HG03439 (cell line): ENCODE data around the gene CCDC51.
"Not testable (repeated sequence)": the region's sequence is repeated elsewhere in the genome, so short reads cannot be mapped to it uniquely, and the experiment has no call there.

Experiments
- ATAC-seq: cut with Tn5 transposase; IDR thresholded peaks from one replicate; pipeline ENCODE4 v1.9.1; 2021; ENCODE audit warnings: mild to moderate bottlenecking, moderate library complexity; ENCODE audit not compliant: unreplicated experiment

CCDC51 gene, protein sequence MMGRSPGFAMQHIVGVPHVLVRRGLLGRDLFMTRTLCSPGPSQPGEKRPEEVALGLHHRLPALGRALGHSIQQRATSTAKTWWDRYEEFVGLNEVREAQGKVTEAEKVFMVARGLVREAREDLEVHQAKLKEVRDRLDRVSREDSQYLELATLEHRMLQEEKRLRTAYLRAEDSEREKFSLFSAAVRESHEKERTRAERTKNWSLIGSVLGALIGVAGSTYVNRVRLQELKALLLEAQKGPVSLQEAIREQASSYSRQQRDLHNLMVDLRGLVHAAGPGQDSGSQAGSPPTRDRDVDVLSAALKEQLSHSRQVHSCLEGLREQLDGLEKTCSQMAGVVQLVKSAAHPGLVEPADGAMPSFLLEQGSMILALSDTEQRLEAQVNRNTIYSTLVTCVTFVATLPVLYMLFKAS

GRCh38 chr3:48439820-48440589 lies at the start of gene CCDC51, which contains the start of gene TMA7:
TSS of gene CCDC51 (minus strand) at chr3:48440119. CDS start at chr3:48435128, 4,991 bp downstream.
TSS of gene TMA7 (plus strand) at chr3:48440257. CDS start at chr3:48440297, 40 bp downstream.
- peak; percentile 88 for ATAC-seq

DNA sequence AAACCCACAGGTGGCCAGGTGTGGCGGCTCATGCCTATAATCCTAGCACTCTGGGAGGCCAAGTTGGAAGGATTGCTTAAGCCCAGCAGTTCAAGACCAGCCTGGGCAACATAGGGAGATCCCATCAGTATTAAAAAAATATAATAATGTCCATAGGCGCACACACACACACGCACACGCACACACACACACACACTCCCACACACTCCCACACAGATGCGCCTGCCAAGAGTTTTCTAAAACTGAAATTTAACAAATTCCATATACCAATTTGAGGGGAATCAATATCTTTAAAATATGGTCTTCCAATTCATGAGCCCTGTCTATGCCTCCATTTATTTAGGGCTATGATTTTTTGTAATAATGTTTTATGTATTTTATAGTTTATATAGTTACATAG lies 47.0 kb upstream of the CCDC51 start:
- no peak for ATAC-seq

GRCh38 chr3:48482822-48483221 lies 42.9 kb upstream of the CCDC51 start:
- ATAC-seq = not testable (repeated sequence)

DNA sequence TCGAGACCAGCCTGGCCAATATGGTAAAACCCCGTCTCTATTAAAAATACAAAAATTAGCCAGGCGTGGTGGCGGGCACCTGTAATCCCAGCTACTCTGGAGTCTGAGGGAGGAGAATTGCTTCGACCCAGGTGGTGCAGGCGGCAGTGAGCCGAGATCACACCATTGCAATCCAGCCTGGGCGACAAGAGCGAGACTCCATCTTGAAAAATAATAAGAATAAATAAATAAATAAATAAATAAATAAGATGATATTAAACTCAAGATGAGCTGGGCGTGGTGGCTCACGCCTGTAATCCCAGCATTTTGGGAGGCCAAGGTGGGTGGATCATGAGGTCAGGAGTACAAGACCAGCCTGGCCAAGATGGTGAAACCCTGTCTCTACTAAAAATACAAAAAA lies 41.0 kb upstream of the CCDC51 start:
- ATAC-seq = not testable (repeated sequence)

DNA sequence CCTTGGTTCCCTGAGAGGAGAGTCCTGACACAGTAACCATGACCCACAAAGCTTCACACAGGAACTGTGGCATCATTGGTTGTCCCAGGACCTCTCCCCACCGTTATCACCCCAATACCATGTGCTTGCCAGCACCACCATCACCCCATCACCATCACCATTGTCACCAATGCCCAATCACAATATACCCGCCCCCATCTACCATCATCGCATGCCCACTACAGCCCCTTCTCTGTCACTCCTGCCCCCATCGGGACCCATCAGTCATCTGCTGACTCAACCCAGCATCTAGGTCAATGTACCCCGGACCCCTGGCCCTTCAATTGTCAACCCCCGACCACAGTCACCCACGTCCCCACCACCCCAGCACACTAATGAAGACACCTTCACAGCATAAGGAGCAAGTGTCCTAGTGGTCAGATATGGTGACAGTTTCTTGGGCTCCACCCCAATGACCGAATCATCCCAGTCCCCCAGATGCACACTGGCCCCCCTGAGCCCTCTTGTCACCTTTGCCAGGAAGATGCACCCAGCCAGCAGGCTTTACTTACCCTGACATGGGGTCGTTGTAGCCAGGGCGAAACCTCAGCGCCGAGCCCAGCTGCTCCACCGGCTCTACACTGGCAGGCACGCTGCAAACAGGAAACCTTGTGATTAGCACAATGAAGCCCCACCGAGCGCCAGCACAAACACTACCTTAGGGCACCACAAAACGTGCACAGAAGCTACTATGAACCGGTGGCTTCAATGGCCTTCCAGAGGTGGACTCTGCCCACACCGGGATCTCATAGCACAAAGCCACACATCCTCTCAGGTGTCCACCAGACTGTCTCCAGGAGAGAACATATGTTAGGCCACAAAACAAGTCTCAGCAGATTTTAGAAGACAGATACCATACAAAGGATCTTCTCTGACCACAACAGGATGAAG lies 39.0 kb upstream of the CCDC51 start:
- no peak for ATAC-seq

GRCh38 chr3:48477959-48478520 lies 38.1 kb upstream of the CCDC51 start:
- no peak for ATAC-seq

DNA sequence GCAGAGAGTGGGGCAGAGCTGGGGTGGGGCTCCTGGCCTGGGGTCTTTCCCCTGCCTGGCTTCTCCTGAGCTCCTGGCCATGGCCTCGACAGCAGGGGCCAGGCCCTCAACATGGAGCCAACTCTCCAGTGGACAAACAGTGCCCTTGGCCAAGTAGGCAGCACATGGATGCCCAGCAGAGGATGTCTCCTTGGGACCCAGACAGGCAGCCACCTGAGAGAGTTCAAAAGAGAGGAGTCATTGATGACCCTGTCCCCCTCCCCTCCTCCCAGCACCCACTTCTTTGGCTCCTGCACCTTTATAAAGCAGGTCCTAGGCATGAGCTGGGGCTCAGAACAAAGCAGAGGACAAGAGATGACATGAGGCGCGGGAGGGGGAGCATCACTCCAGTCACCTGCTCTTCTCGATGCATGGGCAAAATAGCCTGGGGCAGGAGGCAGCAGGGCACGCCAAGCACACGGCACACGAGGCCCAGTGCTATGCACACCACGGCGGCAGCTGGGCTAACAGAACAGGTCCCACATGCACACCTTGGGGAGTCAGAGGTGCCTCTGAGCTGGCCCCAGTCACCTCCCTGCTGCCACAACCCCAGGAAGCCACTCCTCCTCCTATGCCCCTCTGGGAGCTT lies 36.6 kb upstream of the CCDC51 start:
- ATAC-seq = no peak

- ATAC-seq = no peak
Measured at GRCh38 chr3:48475188-48475587, 35.3 kb upstream of the CCDC51 start.

DNA sequence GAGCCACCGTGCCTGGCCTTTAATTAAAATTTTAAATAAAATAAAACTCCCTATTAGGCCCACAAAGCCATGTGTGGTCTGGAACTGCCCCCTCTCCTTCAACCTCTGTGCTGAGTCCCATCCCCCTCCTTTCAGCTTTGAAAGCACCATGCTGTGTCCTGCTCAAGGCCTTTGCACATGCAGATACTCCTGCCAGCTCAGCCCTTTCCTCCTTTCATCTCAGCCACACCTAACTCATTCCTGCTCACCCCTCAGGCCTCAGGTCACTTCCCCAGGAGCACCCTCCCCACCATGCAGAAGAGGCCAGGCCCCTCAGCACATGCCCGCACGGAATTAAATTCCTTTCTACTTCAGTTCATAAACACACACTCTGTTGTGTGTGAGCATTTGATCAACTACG lies 34.7 kb upstream of the CCDC51 start:
- no peak for ATAC-seq

DNA sequence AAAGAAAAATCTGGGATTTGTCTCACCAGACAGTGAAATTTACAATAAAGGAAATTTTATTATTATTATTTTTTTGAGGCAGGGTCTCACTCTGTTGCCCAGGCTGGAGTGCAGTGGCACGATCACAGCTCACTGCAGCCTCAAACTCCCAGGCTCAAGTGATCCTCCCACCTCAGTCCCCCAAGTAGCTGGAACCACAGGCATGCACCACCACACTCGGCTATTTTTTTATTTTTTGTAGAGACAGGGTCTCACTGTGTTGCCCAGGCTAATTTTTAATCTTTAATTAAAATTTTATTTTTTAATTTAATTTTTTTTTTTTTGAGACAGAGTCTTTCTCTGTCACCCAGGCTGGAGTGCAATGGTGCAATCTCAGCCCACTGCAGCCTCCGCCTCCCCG lies 34.1 kb upstream of the CCDC51 start:
- ATAC-seq = not testable (repeated sequence)

GRCh38 chr3:48473617-48473952 lies 33.7 kb upstream of the CCDC51 start:
- no peak for ATAC-seq

DNA sequence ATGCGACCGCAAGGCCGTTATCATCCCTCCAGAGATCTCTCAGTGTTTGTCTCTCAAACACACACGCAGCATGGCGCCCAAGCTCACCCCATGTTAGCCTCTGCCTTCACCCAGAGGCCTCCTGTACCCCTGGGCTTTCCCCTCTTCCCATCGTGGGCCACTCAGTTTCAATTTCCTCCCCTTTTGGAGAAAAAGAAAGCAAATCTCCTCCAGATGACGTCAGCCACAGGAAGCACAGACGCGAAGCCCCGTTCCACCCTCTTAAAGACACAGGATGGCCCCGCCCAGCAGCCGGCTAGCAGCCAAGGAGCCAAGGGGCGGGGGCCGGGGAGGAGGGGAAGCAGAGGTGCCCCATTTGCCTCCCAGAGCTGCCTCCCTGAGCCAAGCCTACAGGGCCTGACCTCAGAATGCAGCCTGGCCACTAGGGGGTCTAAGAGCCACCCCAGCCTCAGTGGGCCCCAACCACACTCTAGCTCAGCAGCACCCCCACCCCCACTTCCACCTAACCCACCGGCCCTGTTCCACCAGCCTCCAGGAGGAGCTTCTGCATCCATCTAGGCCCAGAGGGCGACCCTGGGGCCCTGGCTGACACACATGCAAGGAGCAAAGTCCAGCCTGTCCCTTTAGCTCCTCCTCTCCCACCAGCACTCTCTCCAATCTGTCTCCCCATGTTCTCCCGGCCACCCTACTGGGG lies 33.2 kb upstream of the CCDC51 start:
- peak; percentile 79 for ATAC-seq

GRCh38 chr3:48472673-48472922 lies 32.7 kb upstream of the CCDC51 start:
- ATAC-seq = no peak

GRCh38 chr3:48470286-48470685 lies 30.4 kb upstream of the CCDC51 start:
- no peak for ATAC-seq

- ATAC-seq = no peak
Measured at GRCh38 chr3:48469046-48469915, 29.4 kb upstream of the CCDC51 start.

DNA sequence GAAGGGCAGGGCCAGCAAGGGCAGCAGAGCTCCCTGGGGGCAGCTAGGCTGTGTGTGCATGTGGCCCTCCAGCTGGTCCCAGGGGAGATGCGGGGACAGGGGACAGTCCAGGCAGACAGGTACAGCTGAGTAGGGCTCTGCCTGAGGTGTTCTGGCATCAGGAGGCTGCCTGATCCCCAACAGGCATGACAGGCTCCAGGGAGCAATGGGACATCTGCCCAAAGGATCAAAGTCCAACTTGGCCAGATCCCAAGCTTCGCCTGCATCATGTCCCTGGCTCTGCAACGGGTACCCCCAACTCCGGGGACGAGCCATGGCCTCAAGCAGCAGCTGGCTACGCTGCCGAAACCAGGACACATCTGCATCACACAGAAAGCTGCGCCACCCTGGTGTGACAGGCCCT lies 28.4 kb upstream of the CCDC51 start:
- ATAC-seq = no peak

- no peak for ATAC-seq
Measured at GRCh38 chr3:48467473-48468267, 27.8 kb upstream of the CCDC51 start.

DNA sequence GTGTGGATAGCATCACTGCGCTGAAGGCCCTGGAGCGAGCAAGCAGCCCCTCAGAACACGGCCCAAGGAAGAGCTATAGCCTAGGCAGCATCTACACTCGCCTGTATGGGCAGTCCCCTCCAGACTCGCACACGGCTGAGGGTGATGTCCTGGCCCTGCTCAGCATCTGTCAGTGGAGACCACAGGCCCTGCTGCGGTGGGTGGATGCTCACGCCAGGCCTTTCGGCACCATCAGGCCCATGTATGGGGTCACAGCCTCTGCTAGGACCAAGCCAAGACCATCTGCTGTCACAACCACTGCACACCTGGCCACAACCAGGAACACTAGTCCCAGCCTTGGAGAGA lies 27.2 kb upstream of the CCDC51 start:
- no peak for ATAC-seq
